Peyer's patch (tissue), 4 donors: ENCODE data around the gene EEFSEC. TPM values are rescaled to one million over a fixed set of nuclear protein-coding genes. Genes with fewer than 3 reads are reported as not detected.

Experiments used
- DNase-seq, 3 donors: peaks; one replicate each; pipeline ENCODE4 v3.0.0-alpha.2; 2017 to 2019
- H3K27ac ChIP-seq, 4 donors: fragments of 200-600 bp; sonication (generic); one replicate each; pipeline ENCODE4 v1.5.1; 2016 to 2019
- H3K27me3 ChIP-seq, 2 donors: fragments of 200-600 bp; sonication (generic); one replicate each; pipeline ENCODE4 v1.5.1; 2019
- H3K36me3 ChIP-seq, 3 donors: fragments of 200-600 bp; sonication (generic); one replicate each; pipeline ENCODE4 v1.5.1; 2016 to 2019
- H3K4me1 ChIP-seq, 4 donors: fragments of 200-600 bp; sonication (generic); one replicate each; pipeline ENCODE4 v1.5.1; 2016 to 2019
- H3K4me3 ChIP-seq, 4 donors: fragments of 200-600 bp; sonication (generic); 1 replicate in 3 of 4; 2 replicates in 1 of 4; pipeline ENCODE4 v1.5.1; 2016 to 2019; ENCODE audit warnings: mild to moderate bottlenecking in 1 of 4
- H3K9me3 ChIP-seq, 4 donors: fragments of 200-600 bp; sonication (generic); one replicate each; pipeline ENCODE4 v1.5.1; 2016 to 2019; ENCODE audit warnings: mild to moderate bottlenecking in 1 of 4
- POLR2A ChIP-seq, 2 donors: fragments of 450-650 bp; IDR thresholded peaks; one replicate each; pipeline ENCODE4 v1.5.1; 2017; ENCODE audit warnings: antibody characterized with exemption in 2 of 2, mild to moderate bottlenecking in 2 of 2, moderate library complexity in 2 of 2
- total RNA-seq, 4 donors: library from RNA; depleted of rRNA; stranded (reverse); fragments of >200 nt; gene quantifications; one replicate each; pipeline ENCODE4 v1.1.0, GENCODE V29; 2016
- TF ChIP-seq, protein P1 (sequence below), 6 experiments: fragments of 450-650 bp in 4 of 6; fragments of 200-600 bp in 2 of 6; sonication (generic) in 1 of 6; IDR thresholded peaks; one replicate each; pipeline ENCODE4 v1.5.1; 2017 to 2019; ENCODE audit warnings: antibody characterized with exemption in 6 of 6, mild to moderate bottlenecking in 3 of 6, moderate library complexity in 1 of 6

EEFSEC gene
- total RNA-seq, 4 donors from 2014 or later, result 11.7 to 50.3 (median 19.6) TPM

DNA sequence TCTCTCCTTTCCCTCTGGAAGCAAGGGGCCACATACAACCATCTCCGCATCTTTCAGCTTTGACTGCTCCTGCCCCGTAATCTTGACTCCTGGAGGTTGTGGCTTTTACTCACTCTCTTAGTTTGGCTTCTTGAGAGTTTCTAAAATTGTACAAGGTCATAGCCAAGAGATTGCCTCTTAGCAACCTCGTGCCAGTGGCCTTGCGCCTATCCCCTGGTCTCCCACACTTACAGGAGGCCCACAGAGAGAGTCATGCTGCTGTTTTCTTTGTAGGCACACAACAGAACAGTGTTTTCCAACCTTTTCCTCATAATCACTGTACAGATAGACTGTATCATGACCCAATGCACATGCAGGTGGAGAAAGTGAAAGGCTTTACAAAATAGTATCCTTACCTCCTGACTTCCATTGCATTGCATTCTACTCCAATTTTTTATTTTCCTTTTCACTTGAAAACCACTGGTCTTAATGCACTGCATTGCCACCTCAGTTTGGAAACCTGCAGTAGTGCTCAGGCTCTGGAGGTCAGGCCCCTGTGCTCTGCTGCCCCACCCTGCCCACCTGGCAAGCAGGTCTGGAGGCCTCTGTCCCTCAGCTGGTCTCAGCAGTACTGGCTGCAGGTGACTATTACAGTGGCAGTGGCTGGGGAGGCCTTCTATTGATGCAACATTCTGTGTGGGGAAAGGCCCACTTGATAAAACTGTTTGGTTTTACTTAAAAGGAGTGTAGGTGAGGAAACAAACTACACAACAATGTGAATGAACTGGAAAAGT is 157.2 kb downstream of the EEFSEC start:
- H3K27ac ChIP-seq, result no peak overlapping the region
- no peaks in the 10 kb centered on the region for H3K36me3 ChIP-seq
- H3K4me3 ChIP-seq, result no peak overlapping the region
- no peaks in the 10 kb centered on the region for H3K9me3 ChIP-seq
- no peaks in the 10 kb centered on the region for H3K27me3 ChIP-seq
- no peak for TF ChIP-seq POLR2A (IDR thresholded peaks at IDR 0.05)
- TF ChIP-seq, protein P1, sequence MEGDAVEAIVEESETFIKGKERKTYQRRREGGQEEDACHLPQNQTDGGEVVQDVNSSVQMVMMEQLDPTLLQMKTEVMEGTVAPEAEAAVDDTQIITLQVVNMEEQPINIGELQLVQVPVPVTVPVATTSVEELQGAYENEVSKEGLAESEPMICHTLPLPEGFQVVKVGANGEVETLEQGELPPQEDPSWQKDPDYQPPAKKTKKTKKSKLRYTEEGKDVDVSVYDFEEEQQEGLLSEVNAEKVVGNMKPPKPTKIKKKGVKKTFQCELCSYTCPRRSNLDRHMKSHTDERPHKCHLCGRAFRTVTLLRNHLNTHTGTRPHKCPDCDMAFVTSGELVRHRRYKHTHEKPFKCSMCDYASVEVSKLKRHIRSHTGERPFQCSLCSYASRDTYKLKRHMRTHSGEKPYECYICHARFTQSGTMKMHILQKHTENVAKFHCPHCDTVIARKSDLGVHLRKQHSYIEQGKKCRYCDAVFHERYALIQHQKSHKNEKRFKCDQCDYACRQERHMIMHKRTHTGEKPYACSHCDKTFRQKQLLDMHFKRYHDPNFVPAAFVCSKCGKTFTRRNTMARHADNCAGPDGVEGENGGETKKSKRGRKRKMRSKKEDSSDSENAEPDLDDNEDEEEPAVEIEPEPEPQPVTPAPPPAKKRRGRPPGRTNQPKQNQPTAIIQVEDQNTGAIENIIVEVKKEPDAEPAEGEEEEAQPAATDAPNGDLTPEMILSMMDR (IDR thresholded peaks at IDR 0.05), result no peak
- no peaks in the 10 kb centered on the region for H3K4me1 ChIP-seq
- DNase-seq, result peak in 1 of 3 donors; percentile 6

DNA sequence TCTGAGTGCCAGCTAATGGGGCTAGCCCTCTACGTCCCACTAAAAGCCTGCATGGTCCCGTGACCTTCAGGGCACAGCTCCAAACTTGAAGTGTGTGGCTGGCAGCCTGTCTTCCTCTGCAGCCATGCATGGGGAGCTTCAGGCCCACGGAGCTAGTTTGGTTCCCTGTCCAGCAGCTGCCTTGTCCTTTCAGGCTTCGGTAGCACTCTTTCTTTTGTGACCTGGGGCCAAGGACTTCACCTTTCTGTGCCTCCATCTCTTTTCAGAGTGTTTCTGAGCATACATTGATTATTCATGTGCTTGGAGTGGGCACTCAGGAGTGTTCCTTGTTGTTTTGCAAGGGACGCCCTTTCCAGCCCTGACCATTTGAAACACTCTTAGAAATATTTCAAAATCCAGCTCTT is 158.2 kb downstream of the EEFSEC start:
- H3K4me1 ChIP-seq, result no peaks in the 10 kb centered on the region
- peak in 1 of 3 donors; percentile 10 for DNase-seq

DNA sequence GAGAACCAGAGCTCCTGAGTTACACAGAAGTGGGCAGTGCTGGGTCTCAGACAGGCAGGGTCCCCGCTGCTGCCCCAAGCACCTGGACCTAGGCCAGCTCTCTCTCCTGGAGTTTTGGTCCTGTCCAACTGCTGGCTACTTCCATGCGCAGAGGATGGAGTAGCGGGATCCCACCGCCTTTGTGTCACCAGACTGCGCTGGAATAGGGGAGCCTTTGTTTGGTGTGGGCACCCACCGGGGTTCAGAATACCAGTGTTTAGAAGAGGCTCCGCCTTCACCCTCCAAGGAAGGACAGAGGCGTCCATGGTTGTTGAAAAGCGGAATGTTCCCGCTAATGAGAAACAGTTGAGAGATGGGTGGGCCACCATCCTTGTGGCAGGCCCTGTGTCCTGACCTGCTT is 159.0 kb downstream of the EEFSEC start:
- Histone ChIP-seq H3K9me3 (no peaks in the 10 kb centered on the region), H3K27me3 (no peaks in the 10 kb centered on the region), H3K4me1 (peaks cover 0 to 5% (median 0%) of the 10 kb centered on the region in 4 donors), H3K4me3 (no peak overlapping the region), H3K36me3 (no peaks in the 10 kb centered on the region), H3K27ac (no peak overlapping the region)
- no peak for TF ChIP-seq POLR2A (IDR thresholded peaks at IDR 0.05)
- TF ChIP-seq, protein P1 (IDR thresholded peaks at IDR 0.05), result no peak
- peak in 1 of 3 donors; percentile 4 for DNase-seq

More for the DNA sequence above, 158.2 kb downstream of the EEFSEC start:
- Histone ChIP-seq H3K9me3 (no peaks in the 10 kb centered on the region), H3K36me3 (no peaks in the 10 kb centered on the region), H3K27ac (no peak overlapping the region), H3K4me3 (no peak overlapping the region), H3K27me3 (no peaks in the 10 kb centered on the region)
- TF ChIP-seq POLR2A (IDR thresholded peaks at IDR 0.05), result no peak
- TF ChIP-seq, protein P1 (IDR thresholded peaks at IDR 0.05), result no peak

DNA sequence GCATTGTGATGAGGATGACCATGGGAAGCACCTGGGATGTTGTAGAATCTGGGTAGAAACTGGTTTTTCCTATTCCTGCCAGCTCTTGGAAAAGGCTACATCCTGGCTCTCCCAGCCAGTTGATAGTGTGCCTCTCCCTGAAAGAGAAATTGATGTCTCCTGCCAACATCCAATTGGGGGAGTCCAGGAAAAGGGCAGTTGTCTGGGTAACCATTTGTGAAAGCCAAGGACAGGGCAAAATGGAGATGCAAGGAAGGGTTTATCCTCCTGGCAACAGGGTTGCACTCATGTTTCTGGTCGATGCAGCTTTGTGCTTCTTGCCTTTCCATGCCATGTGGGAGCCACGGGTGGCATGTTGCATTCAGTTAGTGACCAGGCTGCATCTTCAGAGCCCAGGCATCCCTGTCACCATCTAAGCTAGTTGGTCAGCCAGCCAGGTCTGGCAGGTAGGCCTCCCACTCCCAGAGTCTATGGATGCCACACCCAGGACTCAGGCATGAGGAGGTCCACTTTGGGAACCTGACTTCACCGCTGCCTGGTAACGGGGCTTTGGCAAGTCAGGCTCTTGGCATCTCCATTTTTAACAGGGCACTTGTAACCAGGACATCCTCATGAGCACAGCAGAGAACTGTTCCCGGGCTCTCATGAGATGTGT is 159.9 kb downstream of the EEFSEC start:
- DNase-seq, result peak in 1 of 3 donors; percentile 14
- H3K27ac ChIP-seq, result no peak overlapping the region
- TF ChIP-seq, protein P1 (IDR thresholded peaks at IDR 0.05), result no peak
- TF ChIP-seq POLR2A (IDR thresholded peaks at IDR 0.05), result no peak
- H3K27me3 ChIP-seq, result no peaks in the 10 kb centered on the region
- no peaks in the 10 kb centered on the region for H3K36me3 ChIP-seq
- peaks cover 0 to 6% (median 0%) of the 10 kb centered on the region in 4 donors for H3K4me1 ChIP-seq
- no peak overlapping the region for H3K4me3 ChIP-seq
- H3K9me3 ChIP-seq, result no peaks in the 10 kb centered on the region

DNA sequence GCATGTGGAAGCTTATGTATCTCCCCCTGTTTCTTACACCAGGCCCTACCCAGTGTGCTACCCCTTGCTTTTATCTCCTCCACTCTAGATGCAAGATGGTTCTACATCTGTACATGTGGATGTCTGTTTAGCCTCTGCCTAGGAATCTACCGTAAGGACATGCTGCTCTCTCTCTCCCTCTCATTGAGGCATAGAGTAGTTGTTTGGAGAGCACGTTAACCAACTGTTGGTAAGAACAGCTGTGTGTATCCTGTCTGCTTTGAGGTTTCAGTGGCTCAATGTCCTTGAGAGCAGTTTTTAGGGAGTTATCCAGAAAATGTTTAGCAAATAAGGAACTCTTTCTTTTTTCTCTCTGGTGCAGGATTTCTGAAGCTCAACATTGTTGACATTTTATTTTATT is 160.7 kb downstream of the EEFSEC start:
- H3K27me3 ChIP-seq, result no peaks in the 10 kb centered on the region
- no peaks in the 10 kb centered on the region for H3K36me3 ChIP-seq
- H3K27ac ChIP-seq, result no peak overlapping the region
- TF ChIP-seq, protein P1 (IDR thresholded peaks at IDR 0.05), result no peak
- TF ChIP-seq POLR2A (IDR thresholded peaks at IDR 0.05), result no peak
- no peaks in the 10 kb centered on the region for H3K9me3 ChIP-seq
- no peak for DNase-seq
- H3K4me3 ChIP-seq, result no peak overlapping the region
- peaks cover 0 to 6% (median 0%) of the 10 kb centered on the region in 4 donors for H3K4me1 ChIP-seq
